WTC11 (cell line): Measurements from ENCODE around the gene TMEM108.

Source experiments
- CBFB ChIP-seq: sonication (generic); formaldehyde crosslinking; IDR thresholded peaks from 2 replicates; pipeline ENCODE4 v1.8.1; 2022; ENCODE audit warnings: mild to moderate bottlenecking, low read depth, missing genetic modification reagents
- FOXP1 ChIP-seq: sonication (generic); formaldehyde crosslinking; IDR thresholded peaks from 2 replicates; pipeline ENCODE4 v1.8.0; 2022; ENCODE audit warnings: missing genetic modification reagents, mild to moderate bottlenecking, moderate library complexity, borderline replicate concordance
- GABPB1 ChIP-seq: sonication (generic); formaldehyde crosslinking; IDR thresholded peaks from 2 replicates; pipeline ENCODE4 v1.8.1; 2023; ENCODE audit warnings: mild to moderate bottlenecking, missing genetic modification reagents
- MXD4 ChIP-seq: fragments of 250-450 bp; sonication (Bioruptor Pico); IDR thresholded peaks from 2 replicates; pipeline ENCODE4 v1.8.0; 2021; ENCODE audit warnings: mild to moderate bottlenecking, moderate library complexity, borderline replicate concordance
- NFYB ChIP-seq: sonication (generic); formaldehyde crosslinking; conservative IDR thresholded peaks from 2 replicates; pipeline ENCODE4 v1.8.0; 2022; ENCODE audit warnings: low read depth, missing genetic modification reagents
- NR2C2 ChIP-seq: sonication (generic); formaldehyde crosslinking; IDR thresholded peaks from 2 replicates; pipeline ENCODE4 v1.8.0; 2022; ENCODE audit warnings: mild to moderate bottlenecking, missing genetic modification reagents
- RELA ChIP-seq: sonication (generic); formaldehyde crosslinking; IDR thresholded peaks from 2 replicates; pipeline ENCODE4 v1.8.1; 2022; ENCODE audit warnings: missing genetic modification reagents, mild to moderate bottlenecking, borderline replicate concordance
- ZNF263 ChIP-seq: sonication (generic); formaldehyde crosslinking; IDR thresholded peaks from 2 replicates; pipeline ENCODE4 v1.8.1; 2022; ENCODE audit warnings: low read depth, mild to moderate bottlenecking, moderate library complexity, missing genetic modification reagents
- TF ChIP-seq, protein P1 (sequence below): fragments of 200-600 bp; IDR thresholded peaks from 2 replicates; pipeline ENCODE4 v1.8.0; 2022; ENCODE audit warnings: antibody characterized with exemption
- TF ChIP-seq, protein P2 (sequence below): sonication (generic); formaldehyde crosslinking; IDR thresholded peaks from 2 replicates; pipeline ENCODE4 v1.8.1; 2022; ENCODE audit warnings: low read depth, missing genetic modification reagents, borderline replicate concordance
- TF ChIP-seq, protein P3 (sequence below): sonication (generic); formaldehyde crosslinking; IDR thresholded peaks from 2 replicates; pipeline ENCODE4 v1.8.0; 2022; ENCODE audit warnings: mild to moderate bottlenecking, missing genetic modification reagents
- TF ChIP-seq, protein P4 (sequence below): sonication (generic); formaldehyde crosslinking; IDR thresholded peaks from 2 replicates; pipeline ENCODE4 v1.8.1; 2023; ENCODE audit warnings: mild to moderate bottlenecking, moderate library complexity, missing genetic modification reagents

DNA sequence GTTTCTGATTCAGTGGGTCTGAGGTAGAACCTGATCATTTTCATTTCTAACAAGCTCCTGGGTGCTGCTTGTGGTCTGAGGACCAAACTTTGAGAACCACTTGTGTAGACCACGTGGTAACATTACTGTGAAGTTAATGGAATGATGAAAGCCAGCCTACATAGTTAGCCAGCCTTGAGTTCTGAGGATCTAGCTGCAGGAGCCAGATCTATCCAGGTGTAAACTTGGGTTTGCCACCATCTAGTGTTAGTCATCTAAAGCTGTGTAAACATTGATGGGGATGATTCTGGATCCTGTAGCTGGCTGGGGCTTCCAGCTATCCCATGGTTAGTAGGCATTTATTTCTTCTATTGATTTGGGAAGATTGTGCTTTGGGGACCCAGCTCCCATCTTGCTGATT is 170.0 kb downstream of the TMEM108 start:
- TF ChIP-seq, protein P1, sequence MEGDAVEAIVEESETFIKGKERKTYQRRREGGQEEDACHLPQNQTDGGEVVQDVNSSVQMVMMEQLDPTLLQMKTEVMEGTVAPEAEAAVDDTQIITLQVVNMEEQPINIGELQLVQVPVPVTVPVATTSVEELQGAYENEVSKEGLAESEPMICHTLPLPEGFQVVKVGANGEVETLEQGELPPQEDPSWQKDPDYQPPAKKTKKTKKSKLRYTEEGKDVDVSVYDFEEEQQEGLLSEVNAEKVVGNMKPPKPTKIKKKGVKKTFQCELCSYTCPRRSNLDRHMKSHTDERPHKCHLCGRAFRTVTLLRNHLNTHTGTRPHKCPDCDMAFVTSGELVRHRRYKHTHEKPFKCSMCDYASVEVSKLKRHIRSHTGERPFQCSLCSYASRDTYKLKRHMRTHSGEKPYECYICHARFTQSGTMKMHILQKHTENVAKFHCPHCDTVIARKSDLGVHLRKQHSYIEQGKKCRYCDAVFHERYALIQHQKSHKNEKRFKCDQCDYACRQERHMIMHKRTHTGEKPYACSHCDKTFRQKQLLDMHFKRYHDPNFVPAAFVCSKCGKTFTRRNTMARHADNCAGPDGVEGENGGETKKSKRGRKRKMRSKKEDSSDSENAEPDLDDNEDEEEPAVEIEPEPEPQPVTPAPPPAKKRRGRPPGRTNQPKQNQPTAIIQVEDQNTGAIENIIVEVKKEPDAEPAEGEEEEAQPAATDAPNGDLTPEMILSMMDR, result no peak
- TF ChIP-seq, protein P2, sequence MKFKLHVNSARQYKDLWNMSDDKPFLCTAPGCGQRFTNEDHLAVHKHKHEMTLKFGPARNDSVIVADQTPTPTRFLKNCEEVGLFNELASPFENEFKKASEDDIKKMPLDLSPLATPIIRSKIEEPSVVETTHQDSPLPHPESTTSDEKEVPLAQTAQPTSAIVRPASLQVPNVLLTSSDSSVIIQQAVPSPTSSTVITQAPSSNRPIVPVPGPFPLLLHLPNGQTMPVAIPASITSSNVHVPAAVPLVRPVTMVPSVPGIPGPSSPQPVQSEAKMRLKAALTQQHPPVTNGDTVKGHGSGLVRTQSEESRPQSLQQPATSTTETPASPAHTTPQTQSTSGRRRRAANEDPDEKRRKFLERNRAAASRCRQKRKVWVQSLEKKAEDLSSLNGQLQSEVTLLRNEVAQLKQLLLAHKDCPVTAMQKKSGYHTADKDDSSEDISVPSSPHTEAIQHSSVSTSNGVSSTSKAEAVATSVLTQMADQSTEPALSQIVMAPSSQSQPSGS (CRISPR knock-in tag), result no peak
- TF ChIP-seq NR2C2 (CRISPR knock-in tag) (no peak), NFYB (no peak), ZNF263 (CRISPR knock-in tag) (no peak), FOXP1 (CRISPR knock-in tag) (no peak), CBFB (no peak), MXD4 (CRISPR knock-in tag) (no peak), RELA (CRISPR knock-in tag) (no peak), GABPB1 (CRISPR knock-in tag) (no peak)
- TF ChIP-seq, protein P3, sequence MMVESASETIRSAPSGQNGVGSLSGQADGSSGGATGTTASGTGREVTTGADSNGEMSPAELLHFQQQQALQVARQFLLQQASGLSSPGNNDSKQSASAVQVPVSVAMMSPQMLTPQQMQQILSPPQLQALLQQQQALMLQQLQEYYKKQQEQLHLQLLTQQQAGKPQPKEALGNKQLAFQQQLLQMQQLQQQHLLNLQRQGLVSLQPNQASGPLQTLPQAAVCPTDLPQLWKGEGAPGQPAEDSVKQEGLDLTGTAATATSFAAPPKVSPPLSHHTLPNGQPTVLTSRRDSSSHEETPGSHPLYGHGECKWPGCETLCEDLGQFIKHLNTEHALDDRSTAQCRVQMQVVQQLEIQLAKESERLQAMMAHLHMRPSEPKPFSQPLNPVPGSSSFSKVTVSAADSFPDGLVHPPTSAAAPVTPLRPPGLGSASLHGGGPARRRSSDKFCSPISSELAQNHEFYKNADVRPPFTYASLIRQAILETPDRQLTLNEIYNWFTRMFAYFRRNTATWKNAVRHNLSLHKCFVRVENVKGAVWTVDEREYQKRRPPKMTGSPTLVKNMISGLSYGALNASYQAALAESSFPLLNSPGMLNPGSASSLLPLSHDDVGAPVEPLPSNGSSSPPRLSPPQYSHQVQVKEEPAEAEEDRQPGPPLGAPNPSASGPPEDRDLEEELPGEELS (CRISPR knock-in tag), result no peak
- TF ChIP-seq, protein P4, sequence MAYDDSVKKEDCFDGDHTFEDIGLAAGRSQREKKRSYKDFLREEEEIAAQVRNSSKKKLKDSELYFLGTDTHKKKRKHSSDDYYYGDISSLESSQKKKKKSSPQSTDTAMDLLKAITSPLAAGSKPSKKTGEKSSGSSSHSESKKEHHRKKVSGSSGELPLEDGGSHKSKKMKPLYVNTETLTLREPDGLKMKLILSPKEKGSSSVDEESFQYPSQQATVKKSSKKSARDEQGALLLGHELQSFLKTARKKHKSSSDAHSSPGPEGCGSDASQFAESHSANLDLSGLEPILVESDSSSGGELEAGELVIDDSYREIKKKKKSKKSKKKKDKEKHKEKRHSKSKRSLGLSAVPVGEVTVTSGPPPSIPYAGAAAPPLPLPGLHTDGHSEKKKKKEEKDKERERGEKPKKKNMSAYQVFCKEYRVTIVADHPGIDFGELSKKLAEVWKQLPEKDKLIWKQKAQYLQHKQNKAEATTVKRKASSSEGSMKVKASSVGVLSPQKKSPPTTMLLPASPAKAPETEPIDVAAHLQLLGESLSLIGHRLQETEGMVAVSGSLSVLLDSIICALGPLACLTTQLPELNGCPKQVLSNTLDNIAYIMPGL (CRISPR knock-in tag), result no peak
